HCT116 (cell line): ENCODE data around the gene ASIC3. TPM values are rescaled to one million over a fixed set of nuclear protein-coding genes. Genes with fewer than 3 reads are reported as not detected.

Experiments
- ATAC-seq: fragments of 200-7000 bp; cut with Tn5 transposase; 2 replicates; pipeline ENCODE4 v1.9.1; 2020; ENCODE audit warnings: mild to moderate bottlenecking, moderate library complexity
- BruUV-seq: library from RNA; stranded (reverse); fragments of 400-500 nt; replicated peaks from 2 replicates; lab custom pipeline; 2021; lab: Mats Ljungman, UMichigan
- CTCF ChIA-PET: fragments of 300-600 bp; sonication (Branson Sonifier 250); formaldehyde crosslinking; loops from one replicate; lab custom pipeline; 2021; ENCODE audit warnings: antibody characterized with exemption; lab: Charles Lee
- POLR2A ChIA-PET: fragments of 300-600, 350-600 bp; sonication (Branson Sonifier 250); formaldehyde crosslinking; loops from one replicate; lab custom pipeline; 2021; ENCODE audit warnings: antibody characterized with exemption; lab: Charles Lee
- RAD21 ChIA-PET, 2 experiments: fragments of 300-600 bp; sonication (Branson Sonifier 250); formaldehyde crosslinking; loops; one replicate each; lab custom pipeline; 2023; ENCODE audit warnings: low total read pairs in 2 of 2; ENCODE audit not compliant: uncharacterized antibody in 2 of 2, unreplicated experiment in 2 of 2, low non-redundant PET in 1 of 2; lab: Charles Lee
- DNase-seq: peaks from one replicate; pipeline ENCODE4 v3.0.0-alpha.2; 2010; ENCODE audit warnings: low read depth, low spot score
- H2AFZ ChIP-seq: fragments of 200-600 bp; shearing (Covaris generic), sonication (generic); 2 replicates; pipeline ENCODE4 v1.6.1; 2017; ENCODE audit warnings: low read depth, mixed run types, mixed read lengths, antibody characterized with exemption, low read length; ENCODE audit not compliant: poor library complexity, severe bottlenecking
- H3K27ac ChIP-seq: 2 replicates; pipeline ENCODE4 v1.5.1; 2012; ENCODE audit warnings: low read depth, low read length
- H3K27me3 ChIP-seq: fragments of 200-600 bp; sonication (generic); 2 replicates; pipeline ENCODE4 v1.6.1; 2016; ENCODE audit warnings: mixed run types, low read length, mixed read lengths; ENCODE audit not compliant: insufficient read depth
- H3K36me3 ChIP-seq, 2 experiments: fragments of 200-500 bp in 1 of 2; fragments of 200-600 bp in 1 of 2; sonication (Bioruptor generic) in 1 of 2; sonication (generic) in 1 of 2; 2 replicates each; pipeline versions ENCODE4 v1.5.1 to v1.6.1; 2014 to 2016; ENCODE audit warnings: low read length in 2 of 2, inconsistent platforms in 1 of 2, mixed read lengths in 1 of 2, mixed run types in 1 of 2; ENCODE audit not compliant: insufficient read depth in 2 of 2, control insufficient read depth in 1 of 2
- H3K4me1 ChIP-seq, 2 experiments: fragments of 200-600 bp in 1 of 2; sonication (generic) in 1 of 2; 2 replicates each; pipeline versions ENCODE4 v1.5.1 to v1.6.1; 2012 to 2017; ENCODE audit warnings: low read length in 2 of 2, inconsistent platforms in 1 of 2, mild to moderate bottlenecking in 1 of 2, mixed read lengths in 1 of 2, mixed run types in 1 of 2, moderate library complexity in 1 of 2; ENCODE audit not compliant: insufficient read depth in 2 of 2, control insufficient read depth in 1 of 2
- H3K4me2 ChIP-seq: fragments of 200-600 bp; sonication (generic); 2 replicates; pipeline ENCODE4 v1.6.1; 2017; ENCODE audit warnings: mixed run types, low read length, mixed read lengths
- H3K4me3 ChIP-seq, 2 experiments: fragments of 200-600 bp in 1 of 2; sonication (generic) in 1 of 2; replicated peaks in 1 of 2; 2 replicates each; pipeline ENCODE4 v1.5.1; 2011 to 2016; ENCODE audit warnings: low read length in 2 of 2, control low read depth in 1 of 2, low read depth in 1 of 2, mild to moderate bottlenecking in 1 of 2, mixed read lengths in 1 of 2, mixed run types in 1 of 2
- H3K79me2 ChIP-seq: fragments of 200-600 bp; sonication (generic); 2 replicates; pipeline ENCODE4 v1.6.1; 2017; ENCODE audit warnings: mild to moderate bottlenecking, mixed run types, low read length, moderate library complexity, mixed read lengths; ENCODE audit not compliant: insufficient read depth
- H3K9ac ChIP-seq: fragments of 200-600 bp; sonication (generic); 2 replicates; pipeline ENCODE4 v1.6.1; 2016; ENCODE audit warnings: low read length, mixed read lengths
- H3K9me2 ChIP-seq: fragments of 200-600 bp; sonication (generic), shearing (Covaris generic); 2 replicates; pipeline ENCODE4 v1.6.1; 2017; ENCODE audit warnings: mixed run types, mild to moderate bottlenecking, moderate library complexity; ENCODE audit not compliant: insufficient read depth
- H3K9me3 ChIP-seq, 2 experiments: fragments of 200-500 bp in 1 of 2; fragments of 200-600 bp in 1 of 2; sonication (Bioruptor generic) in 1 of 2; sonication (generic) in 1 of 2; 2 replicates each; pipeline ENCODE4 v1.6.1; 2014 to 2017; ENCODE audit warnings: low read length in 2 of 2, mixed read lengths in 2 of 2, inconsistent platforms in 1 of 2, low read depth in 1 of 2, mild to moderate bottlenecking in 1 of 2, mixed run types in 1 of 2, moderate library complexity in 1 of 2; ENCODE audit not compliant: control insufficient read depth in 1 of 2, insufficient read depth in 1 of 2
- H4K20me1 ChIP-seq: fragments of 200-600 bp; sonication (generic), shearing (Covaris generic); 2 replicates; pipeline ENCODE4 v1.6.1; 2017; ENCODE audit warnings: mixed run types, mild to moderate bottlenecking, moderate library complexity; ENCODE audit not compliant: insufficient read depth
- ATF3 ChIP-seq: IDR thresholded peaks from 2 replicates; pipeline ENCODE4 v1.6.1; 2012
- CBX3 ChIP-seq: IDR thresholded peaks from 2 replicates; pipeline ENCODE4 v1.6.1; 2012; ENCODE audit warnings: low read depth
- CEBPB ChIP-seq: IDR thresholded peaks from 2 replicates; pipeline ENCODE4 v1.6.1; 2012; ENCODE audit warnings: low read depth
- CTCF ChIP-seq, 3 experiments: fragments of 200-600 bp in 1 of 3; sonication (generic) in 1 of 3; IDR thresholded peaks in 2 of 3; conservative IDR thresholded peaks in 1 of 3; 2 replicates each; pipeline ENCODE4 v1.5.1; 2012 to 2017; ENCODE audit warnings: low read depth in 2 of 3, low read length in 2 of 3, antibody characterized with exemption in 1 of 3, borderline replicate concordance in 1 of 3, control low read depth in 1 of 3, mild to moderate bottlenecking in 1 of 3, mixed read lengths in 1 of 3, mixed run types in 1 of 3, moderate library complexity in 1 of 3; ENCODE audit not compliant: insufficient read depth in 1 of 3
- EZH2 ChIP-seq: fragments of 200-600 bp; sonication (generic); IDR thresholded peaks from 2 replicates; pipeline ENCODE4 v1.6.1; 2017; ENCODE audit warnings: antibody characterized with exemption, mixed run types
- EZH2phosphoT487 ChIP-seq: fragments of 200-600 bp; IDR thresholded peaks from 2 replicates; pipeline ENCODE4 v1.6.1; 2018; ENCODE audit warnings: antibody characterized with exemption, borderline replicate concordance
- FOSL1 ChIP-seq: IDR thresholded peaks from 2 replicates; pipeline ENCODE4 v1.6.1; 2012; ENCODE audit warnings: low read depth
- JUND ChIP-seq: IDR thresholded peaks from 2 replicates; pipeline ENCODE4 v1.6.1; 2012
- POLR2AphosphoS5 ChIP-seq: IDR thresholded peaks from 2 replicates; pipeline ENCODE4 v1.6.1; 2011; ENCODE audit warnings: mild to moderate bottlenecking, low read depth, low read length, moderate library complexity
- REST ChIP-seq: IDR thresholded peaks from 2 replicates; pipeline ENCODE4 v1.6.1; 2012; ENCODE audit warnings: low read depth
- SIN3A ChIP-seq: IDR thresholded peaks from 2 replicates; pipeline ENCODE4 v1.6.1; 2012; ENCODE audit warnings: low read depth
- YY1 ChIP-seq: IDR thresholded peaks from 2 replicates; pipeline ENCODE4 v1.6.1; 2011; ENCODE audit warnings: low read length, low read depth, moderate library complexity, mild to moderate bottlenecking; ENCODE audit not compliant: insufficient replicate concordance; ENCODE audit errors: extremely low read depth
- ZBTB33 ChIP-seq: IDR thresholded peaks from 2 replicates; pipeline ENCODE4 v1.6.1; 2011; ENCODE audit warnings: mild to moderate bottlenecking, low read length, moderate library complexity; ENCODE audit not compliant: insufficient replicate concordance; ENCODE audit errors: extremely low read depth
- ZFX ChIP-seq: fragments of 450-650 bp; IDR thresholded peaks from 2 replicates; pipeline ENCODE4 v1.6.1; 2017
- ZNF274 ChIP-seq: fragments of 200-500 bp; sonication (Bioruptor generic); IDR thresholded peaks from 2 replicates; pipeline ENCODE4 v1.6.1; 2014; ENCODE audit warnings: mild to moderate bottlenecking, low read depth, low read length, inconsistent platforms
- intact Hi-C: fragments of 100-400 bp; cut with micrococcal nuclease; formaldehyde crosslinking; loops from 2 replicates; pipeline ENCODE4 v1.10.0; 2022
- total RNA-seq: library from RNA; stranded (reverse); gene quantifications from one replicate; pipeline ENCODE4 v1.2.1, GENCODE V29; 2021; ENCODE audit not compliant: unreplicated experiment

Gene ASIC3
- total RNA-seq, 1 experiment from 2014 or later: 4.4 TPM

- Histone ChIP-seq H3K9me3 (no peaks in the 10 kb centered on the region), H3K27me3 (no peaks in the 10 kb centered on the region), H3K9me2 (no peaks in the 10 kb centered on the region), H4K20me1 (no peaks in the 10 kb centered on the region; the same call in 1 of the 2 replicates), H3K4me1 (peaks cover 18 to 37% of the 10 kb centered on the region in 2 experiments; a peak in 3 of 4 replicates), H3K9ac (peak overlapping the region; percentile 94), H2AFZ (no peak overlapping the region), H3K4me3 (peak overlapping the region; percentile 90 to 98), H3K79me2 (peaks cover 65% of the 10 kb centered on the region), H3K36me3 (peaks cover 0 to 17% of the 10 kb centered on the region in 2 experiments; a peak in 1 of 4 replicates), H3K27ac (peak overlapping the region; percentile 90), H3K4me2 (peak overlapping the region; percentile 93)
- ChIA-PET CTCF (interaction anchor here (1.0 kb wide), 1 partner anchor 11 kb away, joined by 3 read pairs; no protein-coding TSS in a partner anchor), RAD21 (interaction anchor here in 1 of 2 experiments (0.6 kb wide), 1 partner anchor 80 kb away, joined by 5 read pairs; no protein-coding TSS in a partner anchor), POLR2A (no interaction called here)
- intact Hi-C loops: no loop called here
- TF ChIP-seq CTCF (IDR thresholded peaks at IDR 0.05 in 2 of 3, conservative IDR thresholded peaks at IDR 0.05 in 1 of 3; ENCODE audit: borderline replicate concordance in 1 of 3, insufficient read depth in 1 of 3, low read depth in 2 of 3, low read length in 2 of 3) (0 out of 6 replicates have a peak, but pooled peaks of 2 of the 3 experiments have one; percentile 15 to 20), ATF3 (no peak), REST (no peak), EZH2phosphoT487 (no peak), YY1 (no peak), CBX3 (no peak), JUND (no peak), FOSL1 (no peak), EZH2 (no peak), ZBTB33 (no peak), ZNF274 (no peak), ZFX (peak; percentile 92), SIN3A (no peak), POLR2AphosphoS5 (0 out of 2 replicates have a peak, but pooled peaks have one; percentile 34), CEBPB (no peak)
- ATAC-seq (peak; percentile 19), DNase-seq (no peak)
- BruUV-seq: no TSS peak
Measured at GRCh38 chr7:151087245-151088018, 39.1 kb downstream of the ASIC3 start.
